GM20000 (cell line): ENCODE measurements around the gene NARS2.

Source experiments
- DNase-seq: peaks from one replicate; pipeline ENCODE4 v3.0.0; 2012; ENCODE audit warnings: low spot score
- TF ChIP-seq, protein P1 (sequence below): IDR thresholded peaks from 2 replicates; pipeline ENCODE4 v1.5.1; 2012; ENCODE audit warnings: mild to moderate bottlenecking, control low read depth; ENCODE audit errors: extremely low read depth, missing control alignments

NARS2 gene

DNA sequence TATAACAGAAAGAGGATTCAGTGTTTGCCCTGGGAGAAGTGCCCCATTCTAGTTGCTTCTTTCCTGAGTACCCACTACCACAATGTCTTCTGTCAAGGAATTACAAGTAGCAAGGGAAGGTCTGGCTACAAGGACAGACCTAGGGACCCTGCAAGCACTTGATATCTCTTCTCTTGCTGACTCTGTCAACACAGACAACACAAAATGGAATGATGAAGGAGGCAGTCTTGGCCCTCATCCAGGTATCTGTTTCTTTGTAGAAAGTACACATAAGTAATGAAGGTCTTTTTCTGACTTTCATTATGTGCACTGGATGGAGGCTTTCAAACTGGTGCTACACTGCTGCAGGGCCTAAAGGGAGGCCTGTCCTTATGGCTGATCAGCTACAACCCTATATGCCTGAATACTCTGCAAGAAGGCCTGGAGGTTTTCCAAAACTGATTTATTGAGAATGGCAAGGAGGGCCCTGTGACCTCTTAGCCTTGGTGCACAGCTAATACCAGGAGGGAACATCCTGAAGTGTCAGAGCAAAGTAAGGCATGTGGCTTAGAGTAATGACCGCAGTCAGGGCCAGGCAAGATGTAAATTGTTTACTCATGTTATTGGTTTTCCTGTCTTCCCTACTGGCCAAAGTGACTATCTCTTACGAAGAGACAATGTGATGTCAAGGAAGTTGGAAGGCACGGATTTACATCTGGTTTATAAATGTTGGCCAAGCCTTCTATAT, 188.3 kb downstream of the NARS2 start:
- DNase-seq = no peak
- TF ChIP-seq, protein P1, sequence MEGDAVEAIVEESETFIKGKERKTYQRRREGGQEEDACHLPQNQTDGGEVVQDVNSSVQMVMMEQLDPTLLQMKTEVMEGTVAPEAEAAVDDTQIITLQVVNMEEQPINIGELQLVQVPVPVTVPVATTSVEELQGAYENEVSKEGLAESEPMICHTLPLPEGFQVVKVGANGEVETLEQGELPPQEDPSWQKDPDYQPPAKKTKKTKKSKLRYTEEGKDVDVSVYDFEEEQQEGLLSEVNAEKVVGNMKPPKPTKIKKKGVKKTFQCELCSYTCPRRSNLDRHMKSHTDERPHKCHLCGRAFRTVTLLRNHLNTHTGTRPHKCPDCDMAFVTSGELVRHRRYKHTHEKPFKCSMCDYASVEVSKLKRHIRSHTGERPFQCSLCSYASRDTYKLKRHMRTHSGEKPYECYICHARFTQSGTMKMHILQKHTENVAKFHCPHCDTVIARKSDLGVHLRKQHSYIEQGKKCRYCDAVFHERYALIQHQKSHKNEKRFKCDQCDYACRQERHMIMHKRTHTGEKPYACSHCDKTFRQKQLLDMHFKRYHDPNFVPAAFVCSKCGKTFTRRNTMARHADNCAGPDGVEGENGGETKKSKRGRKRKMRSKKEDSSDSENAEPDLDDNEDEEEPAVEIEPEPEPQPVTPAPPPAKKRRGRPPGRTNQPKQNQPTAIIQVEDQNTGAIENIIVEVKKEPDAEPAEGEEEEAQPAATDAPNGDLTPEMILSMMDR = no peak
